Measurements from ENCODE around the gene RGS9. TPM values are rescaled to one million over a fixed set of nuclear protein-coding genes. Genes with fewer than 3 reads are reported as not detected.
"Not testable (repeated sequence)": the region's sequence is repeated elsewhere in the genome, so short reads cannot be mapped to it uniquely, and the experiment has no call there.

Gene RGS9
- total RNA-seq, 2 experiments from 2014 or later, result 1.2 to 1.6 TPM

DNA sequence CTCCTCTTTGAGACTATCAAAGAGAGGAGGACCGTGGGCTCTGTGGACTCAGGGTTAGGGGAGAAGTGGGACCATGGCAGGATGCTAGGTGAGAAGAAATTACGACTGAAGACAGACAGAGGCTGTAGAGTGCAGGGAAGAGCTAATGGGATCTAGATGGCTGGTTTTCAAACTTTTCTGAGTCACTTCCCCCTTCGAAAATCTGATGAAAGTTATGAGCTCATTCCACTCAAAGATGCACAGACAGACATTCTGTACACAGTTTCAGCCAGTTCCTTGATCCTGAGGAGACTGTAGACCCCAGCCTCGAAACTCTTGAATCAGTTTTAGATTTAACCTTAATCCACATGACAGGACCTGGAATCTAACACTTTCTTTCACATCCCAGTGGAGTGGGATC lies 40.7 kb downstream of the RGS9 start:
- Mint-ChIP-seq H3K27me3 (ENCODE audit: low read depth) (no peaks in the 10 kb centered on the region), H3K9me3 (no peaks in the 10 kb centered on the region), H3K4me3 (no peak overlapping the region), H3K27ac (no peak overlapping the region), H3K4me1 (ENCODE audit: low read depth) (peaks cover 32% of the 10 kb centered on the region), H3K36me3 (ENCODE audit: low read depth) (no peaks in the 10 kb centered on the region)
- intact Hi-C loops (cut with micrococcal nuclease), result no loop called here
- CTCF ChIA-PET, result interaction anchor here (1.2 kb wide), 1 partner anchor 41 kb away, joined by 4 read pairs; the partner anchor contains the start of gene RGS9
- no peak for DNase-seq

DNA sequence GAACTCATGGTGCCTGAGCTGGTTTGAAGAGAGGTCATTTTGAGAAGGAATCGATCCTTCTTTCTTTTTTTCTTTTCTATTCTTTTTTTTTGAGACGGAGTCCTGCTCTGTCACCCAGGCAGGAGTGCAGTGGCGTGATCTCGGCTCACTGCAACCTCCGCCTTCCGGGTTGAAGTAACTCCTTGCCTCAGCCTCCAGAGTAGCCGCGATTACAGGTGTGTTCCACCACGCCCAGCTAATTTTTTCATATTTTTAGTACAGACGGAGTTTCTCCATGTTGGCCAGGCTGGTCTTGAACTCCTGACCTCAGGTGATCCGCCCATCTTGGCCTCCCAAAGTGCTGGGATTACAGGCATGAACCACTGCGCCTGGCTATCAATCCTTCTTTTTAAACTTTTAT lies 43.1 kb downstream of the RGS9 start:
- H3K4me1 Mint-ChIP-seq (ENCODE audit: low read depth), result peaks cover 32% of the 10 kb centered on the region
- H3K36me3 Mint-ChIP-seq (ENCODE audit: low read depth); H3K4me3 Mint-ChIP-seq; H3K9me3 Mint-ChIP-seq; DNase-seq; H3K27me3 Mint-ChIP-seq (ENCODE audit: low read depth); intact Hi-C loops (cut with micrococcal nuclease); H3K27ac Mint-ChIP-seq: not testable (repeated sequence)
- CTCF ChIA-PET, result interaction anchor here (1.4 kb wide), 1 partner anchor 18 kb away, joined by 3 read pairs; no protein-coding TSS in a partner anchor

DNA sequence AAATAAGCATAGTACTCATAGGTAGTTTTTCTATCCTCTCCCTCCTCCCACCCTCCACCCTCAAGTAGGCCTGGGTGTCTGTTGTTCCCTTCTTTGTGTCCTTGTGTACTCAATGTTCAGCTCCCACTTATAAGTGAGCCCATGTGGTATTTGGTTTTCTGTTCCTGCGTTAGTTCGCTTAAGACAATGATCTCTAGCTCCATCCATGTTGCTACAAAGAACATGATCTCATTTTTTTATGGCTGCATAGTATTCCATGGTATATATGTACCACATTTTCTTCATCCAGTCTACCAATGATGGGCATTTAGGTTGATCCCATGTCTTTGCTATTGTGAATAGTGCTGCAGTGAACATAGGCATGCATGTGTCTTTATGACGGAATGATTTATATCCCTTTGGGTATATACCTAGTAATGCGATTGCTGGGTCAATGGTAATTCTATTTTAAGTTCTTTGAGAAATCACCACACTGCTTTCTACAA lies 43.6 kb downstream of the RGS9 start:
- not testable (repeated sequence) for H3K4me3 Mint-ChIP-seq; H3K36me3 Mint-ChIP-seq (ENCODE audit: low read depth); H3K27ac Mint-ChIP-seq; DNase-seq; H3K9me3 Mint-ChIP-seq; H3K27me3 Mint-ChIP-seq (ENCODE audit: low read depth)
- intact Hi-C loops (cut with micrococcal nuclease), result loop anchor here (1.0 kb wide), 2 partner anchors 16 to 57 kb away; no protein-coding TSS in a partner anchor
- CTCF ChIA-PET, result interaction anchor here (1.1 kb wide), 1 partner anchor 17 kb away, joined by 3 read pairs; no protein-coding TSS in a partner anchor
- peaks cover 32% of the 10 kb centered on the region for H3K4me1 Mint-ChIP-seq (ENCODE audit: low read depth)

DNA sequence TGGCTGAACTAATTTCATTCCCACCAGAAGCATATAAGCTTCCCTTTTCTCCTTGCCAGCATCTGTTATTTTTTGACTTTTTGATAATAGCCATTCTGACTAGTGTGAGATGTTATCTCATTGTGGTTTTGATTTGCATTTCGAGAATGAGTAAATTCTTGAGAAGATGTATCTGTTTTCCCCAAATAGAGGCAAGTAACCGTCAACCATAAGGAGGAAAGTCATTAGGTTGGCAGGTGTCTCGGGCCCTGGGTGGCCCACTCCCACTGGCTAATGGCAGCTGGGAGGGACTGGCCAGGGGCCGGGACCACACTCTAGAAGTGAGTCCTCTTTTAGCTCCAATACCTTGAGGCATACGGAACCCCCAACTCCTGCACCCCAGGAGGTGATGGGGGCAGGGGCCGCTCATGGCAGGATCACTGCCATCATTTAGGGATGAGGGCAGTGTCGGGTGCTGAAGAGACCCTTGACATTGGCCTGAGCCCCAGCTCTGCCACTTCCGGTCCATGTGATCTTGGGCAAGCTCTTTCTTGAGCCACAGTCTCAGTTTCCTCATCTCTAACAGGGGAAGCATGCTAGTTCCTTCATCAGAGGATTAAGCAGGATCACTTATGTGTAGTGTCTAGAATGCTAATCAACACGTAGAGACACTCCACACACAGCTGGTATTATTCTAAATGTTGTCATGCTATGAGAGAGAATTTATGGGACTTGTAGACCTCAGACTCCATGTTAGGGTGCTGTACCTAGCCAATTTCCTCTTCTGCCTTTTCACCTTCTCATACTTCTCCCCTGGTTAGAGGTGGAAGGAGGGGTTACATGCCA lies 44.3 kb downstream of the RGS9 start:
- CTCF ChIA-PET, result interaction anchor here (0.6 to 1.1 kb wide), 2 partner anchors 17 to 796 kb away, joined by 3 read pairs; no protein-coding TSS in a partner anchor
- H3K27ac Mint-ChIP-seq, result peak overlapping the region; percentile 50
- H3K4me1 Mint-ChIP-seq (ENCODE audit: low read depth), result peaks cover 32% of the 10 kb centered on the region
- H3K27me3 Mint-ChIP-seq (ENCODE audit: low read depth), result no peaks in the 10 kb centered on the region
- no peak overlapping the region for H3K4me3 Mint-ChIP-seq
- intact Hi-C loops (cut with micrococcal nuclease), result loop anchor here (1.0 kb wide), 2 partner anchors 17 to 58 kb away; no protein-coding TSS in a partner anchor
- H3K9me3 Mint-ChIP-seq, result no peaks in the 10 kb centered on the region
- DNase-seq, result peak; percentile 56
- no peaks in the 10 kb centered on the region for H3K36me3 Mint-ChIP-seq (ENCODE audit: low read depth)

DNA sequence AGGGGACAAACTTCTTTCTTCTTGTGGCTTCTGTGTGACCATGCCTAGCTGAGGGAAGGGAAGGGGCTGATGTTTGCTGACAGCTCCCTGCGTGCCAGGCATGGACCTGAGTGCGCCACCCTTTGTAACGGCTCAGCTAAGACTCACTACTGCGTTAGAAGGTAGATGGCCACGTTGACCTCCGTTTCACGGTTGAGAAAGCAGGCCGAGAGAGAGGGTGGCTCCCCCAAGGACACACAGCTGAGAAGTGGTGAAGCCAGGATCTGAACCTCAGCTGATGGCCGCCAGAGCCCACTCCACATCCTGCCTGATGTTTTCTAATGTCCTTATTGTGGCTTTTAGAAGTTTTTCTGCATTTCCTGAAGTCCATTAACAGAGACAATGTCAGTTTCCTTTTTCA lies 45.1 kb downstream of the RGS9 start:
- intact Hi-C loops (cut with micrococcal nuclease), result no loop called here
- Mint-ChIP-seq H3K36me3 (ENCODE audit: low read depth) (no peaks in the 10 kb centered on the region), H3K27me3 (ENCODE audit: low read depth) (no peaks in the 10 kb centered on the region), H3K4me1 (ENCODE audit: low read depth) (peaks cover 32% of the 10 kb centered on the region), H3K27ac (no peak overlapping the region), H3K9me3 (no peaks in the 10 kb centered on the region), H3K4me3 (no peak overlapping the region)
- CTCF ChIA-PET, result interaction anchor here (0.6 to 1.0 kb wide), 2 partner anchors 15 to 795 kb away, joined by 3 to 4 read pairs; no protein-coding TSS in a partner anchor
- DNase-seq, result no peak

DNA sequence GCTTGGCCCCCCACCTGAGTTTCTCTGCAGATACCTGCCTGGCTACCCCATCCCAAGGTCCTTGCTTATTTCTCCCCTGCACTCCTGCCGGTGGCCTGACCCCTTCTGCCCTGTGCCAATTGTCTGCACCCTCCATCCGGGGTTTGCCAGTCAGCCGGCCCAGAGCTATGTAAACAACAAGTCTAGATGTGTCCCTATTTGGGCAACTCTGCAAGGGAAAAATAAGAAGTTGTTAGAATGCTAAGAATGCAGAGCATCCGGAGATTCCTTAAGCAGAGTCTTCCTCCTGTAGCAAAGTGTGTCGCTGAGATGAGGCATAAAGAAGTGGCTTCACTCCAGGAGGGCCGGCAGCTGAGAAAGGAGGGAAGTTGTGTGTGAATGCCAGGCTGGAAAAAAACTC lies 46.6 kb downstream of the RGS9 start:
- Mint-ChIP-seq H3K36me3 (ENCODE audit: low read depth) (no peaks in the 10 kb centered on the region), H3K4me1 (ENCODE audit: low read depth) (peaks cover 28% of the 10 kb centered on the region), H3K27ac (no peak overlapping the region), H3K4me3 (no peak overlapping the region), H3K27me3 (ENCODE audit: low read depth) (no peaks in the 10 kb centered on the region), H3K9me3 (no peaks in the 10 kb centered on the region)
- CTCF ChIA-PET, result no interaction called here
- no peak for DNase-seq
- intact Hi-C loops (cut with micrococcal nuclease), result no loop called here

DNA sequence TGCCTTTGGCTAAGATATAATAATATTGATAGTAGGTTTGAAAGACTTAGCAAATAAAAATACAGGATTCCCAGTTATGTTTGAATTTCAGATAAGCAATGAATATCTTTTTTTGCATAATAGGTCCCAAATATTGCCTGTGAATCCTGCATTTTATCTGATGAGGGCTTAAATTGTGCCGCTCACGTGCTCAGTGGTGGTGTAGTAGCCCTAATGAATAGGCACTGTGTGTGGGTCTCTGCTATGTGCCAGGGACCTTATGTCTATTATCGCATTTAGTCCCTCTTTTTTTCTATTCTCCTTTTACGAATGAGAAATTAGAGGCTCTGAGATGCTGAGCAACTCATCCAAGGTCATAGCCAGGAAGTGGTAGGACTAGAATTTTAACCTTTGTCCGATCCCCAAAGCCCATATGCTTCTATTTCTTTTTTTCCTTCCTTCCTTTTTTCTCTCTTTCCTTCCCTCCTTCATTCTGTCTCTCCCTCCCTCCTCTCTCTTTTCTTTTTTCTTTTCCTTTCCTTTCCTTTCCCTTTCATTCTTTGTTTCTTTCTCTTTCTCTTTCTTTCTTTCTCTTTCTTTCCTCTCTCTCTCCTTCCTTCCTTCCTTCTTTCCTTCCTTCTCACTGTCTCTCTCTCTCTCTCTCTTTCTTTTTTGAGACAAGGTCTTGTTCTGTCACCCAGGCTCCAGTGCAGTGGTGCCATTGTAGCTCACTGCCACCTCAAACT lies 47.2 kb downstream of the RGS9 start:
- DNase-seq, result no peak
- intact Hi-C loops (cut with micrococcal nuclease), result no loop called here
- Mint-ChIP-seq H3K27me3 (ENCODE audit: low read depth) (no peaks in the 10 kb centered on the region), H3K36me3 (ENCODE audit: low read depth) (no peaks in the 10 kb centered on the region), H3K4me3 (no peak overlapping the region), H3K27ac (no peak overlapping the region), H3K9me3 (no peaks in the 10 kb centered on the region), H3K4me1 (ENCODE audit: low read depth) (peaks cover 26% of the 10 kb centered on the region)
- CTCF ChIA-PET, result no interaction called here

DNA sequence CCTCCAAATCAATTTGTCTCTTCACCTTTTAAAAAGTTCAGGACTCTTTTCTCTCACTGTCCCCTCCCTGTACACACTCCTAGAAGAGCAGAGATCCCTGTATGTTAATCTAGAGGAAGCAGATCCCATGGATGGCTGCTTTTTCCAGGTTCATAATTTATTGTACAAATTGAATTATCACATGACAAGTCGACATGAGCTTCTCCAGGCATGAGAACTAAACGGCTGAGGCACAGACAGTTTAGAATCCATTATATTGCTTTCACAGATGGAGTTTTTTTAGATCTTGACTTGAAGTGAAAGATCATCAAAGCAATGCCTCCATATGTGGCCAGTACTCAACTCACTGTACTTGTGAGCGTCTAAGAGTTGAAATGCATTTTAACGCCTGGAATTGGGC lies 47.9 kb downstream of the RGS9 start:
- Mint-ChIP-seq H3K4me3 (no peak overlapping the region), H3K27ac (no peak overlapping the region), H3K36me3 (ENCODE audit: low read depth) (no peaks in the 10 kb centered on the region), H3K27me3 (ENCODE audit: low read depth) (peaks cover 2% of the 10 kb centered on the region), H3K4me1 (ENCODE audit: low read depth) (peaks cover 21% of the 10 kb centered on the region), H3K9me3 (no peaks in the 10 kb centered on the region)
- no peak for DNase-seq
- CTCF ChIA-PET, result no interaction called here
- intact Hi-C loops (cut with micrococcal nuclease), result no loop called here

DNA sequence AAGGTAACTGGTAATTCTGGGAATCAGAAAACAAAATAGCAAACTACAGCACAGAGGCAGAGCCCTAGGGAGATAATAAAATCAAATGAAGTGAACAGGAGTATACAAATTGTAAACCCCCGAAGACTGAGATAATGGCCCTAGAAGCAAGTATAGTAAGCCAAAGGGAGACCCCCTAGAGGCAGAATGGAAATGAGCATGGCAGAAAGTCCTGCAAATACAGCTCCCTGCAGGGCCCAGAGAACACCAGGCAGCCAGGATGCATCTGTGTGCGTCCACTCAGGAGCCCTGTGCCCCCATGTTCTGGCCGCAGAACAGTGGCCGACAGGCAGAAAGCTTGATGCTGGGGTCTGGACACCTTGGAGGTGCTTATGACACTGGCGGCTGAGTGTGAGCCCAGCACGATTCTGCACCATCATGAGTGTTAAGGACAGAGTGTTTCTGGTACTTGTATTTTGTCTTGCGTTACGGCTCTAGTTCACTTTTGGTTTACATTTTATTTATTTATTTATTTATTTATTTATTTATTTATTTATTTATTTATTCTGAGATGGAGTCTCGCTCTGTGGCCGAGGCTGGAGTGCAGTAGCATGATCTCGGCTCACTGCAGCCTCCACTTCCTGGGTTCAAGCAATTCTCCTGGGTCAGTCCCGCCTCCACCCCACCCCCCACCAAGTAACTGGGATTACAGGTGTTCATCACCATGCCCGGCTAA lies 48.7 kb downstream of the RGS9 start:
- CTCF ChIA-PET, result interaction anchor here (0.7 to 1.0 kb wide), 2 partner anchors 12 to 85 kb away, joined by 3 read pairs; no protein-coding TSS in a partner anchor
- H3K4me3 Mint-ChIP-seq, result no peak overlapping the region
- H3K4me1 Mint-ChIP-seq (ENCODE audit: low read depth), result peaks cover 13% of the 10 kb centered on the region
- DNase-seq, result no peak
- peaks cover 2% of the 10 kb centered on the region for H3K27me3 Mint-ChIP-seq (ENCODE audit: low read depth)
- no peaks in the 10 kb centered on the region for H3K36me3 Mint-ChIP-seq (ENCODE audit: low read depth)
- H3K9me3 Mint-ChIP-seq, result no peaks in the 10 kb centered on the region
- intact Hi-C loops (cut with micrococcal nuclease), result no loop called here
- H3K27ac Mint-ChIP-seq, result no peak overlapping the region

DNA sequence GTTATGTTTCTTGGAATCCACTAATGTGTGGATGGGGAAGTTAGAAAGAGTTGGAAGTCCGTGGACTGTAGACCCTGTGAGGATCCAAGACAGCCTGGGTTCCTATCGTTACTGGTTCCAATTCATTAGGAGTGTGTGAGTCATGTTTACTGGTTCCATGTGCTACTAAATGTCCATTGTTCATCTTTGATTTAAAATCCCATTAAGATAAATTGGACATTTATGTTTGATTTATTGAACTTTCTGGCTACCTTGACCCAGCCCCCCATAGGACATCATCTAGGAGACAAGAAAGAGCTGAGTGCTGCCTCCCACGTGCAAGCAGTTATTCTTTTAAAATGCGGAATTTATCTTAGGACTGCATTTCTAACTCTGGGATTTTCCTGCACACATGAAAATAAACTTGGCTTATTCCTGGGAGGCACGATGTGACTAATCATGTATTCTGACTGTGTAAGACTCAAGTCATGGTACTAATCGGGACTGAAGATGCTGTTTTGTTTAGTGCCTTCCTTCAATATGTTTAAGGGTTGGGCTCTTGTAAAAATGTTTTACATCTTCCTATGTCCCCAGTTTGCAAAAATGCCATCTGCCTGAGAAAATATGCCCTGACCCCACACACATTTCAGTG lies 53.4 kb downstream of the RGS9 start:
- H3K27me3 Mint-ChIP-seq (ENCODE audit: low read depth), result peaks cover 2% of the 10 kb centered on the region
- H3K4me3 Mint-ChIP-seq, result no peak overlapping the region
- intact Hi-C loops (cut with micrococcal nuclease), result no loop called here
- H3K36me3 Mint-ChIP-seq (ENCODE audit: low read depth), result no peaks in the 10 kb centered on the region
- H3K4me1 Mint-ChIP-seq (ENCODE audit: low read depth), result peaks cover 15% of the 10 kb centered on the region
- no peaks in the 10 kb centered on the region for H3K9me3 Mint-ChIP-seq
- H3K27ac Mint-ChIP-seq, result no peak overlapping the region
- CTCF ChIA-PET, result no interaction called here
- no peak for DNase-seq

DNA sequence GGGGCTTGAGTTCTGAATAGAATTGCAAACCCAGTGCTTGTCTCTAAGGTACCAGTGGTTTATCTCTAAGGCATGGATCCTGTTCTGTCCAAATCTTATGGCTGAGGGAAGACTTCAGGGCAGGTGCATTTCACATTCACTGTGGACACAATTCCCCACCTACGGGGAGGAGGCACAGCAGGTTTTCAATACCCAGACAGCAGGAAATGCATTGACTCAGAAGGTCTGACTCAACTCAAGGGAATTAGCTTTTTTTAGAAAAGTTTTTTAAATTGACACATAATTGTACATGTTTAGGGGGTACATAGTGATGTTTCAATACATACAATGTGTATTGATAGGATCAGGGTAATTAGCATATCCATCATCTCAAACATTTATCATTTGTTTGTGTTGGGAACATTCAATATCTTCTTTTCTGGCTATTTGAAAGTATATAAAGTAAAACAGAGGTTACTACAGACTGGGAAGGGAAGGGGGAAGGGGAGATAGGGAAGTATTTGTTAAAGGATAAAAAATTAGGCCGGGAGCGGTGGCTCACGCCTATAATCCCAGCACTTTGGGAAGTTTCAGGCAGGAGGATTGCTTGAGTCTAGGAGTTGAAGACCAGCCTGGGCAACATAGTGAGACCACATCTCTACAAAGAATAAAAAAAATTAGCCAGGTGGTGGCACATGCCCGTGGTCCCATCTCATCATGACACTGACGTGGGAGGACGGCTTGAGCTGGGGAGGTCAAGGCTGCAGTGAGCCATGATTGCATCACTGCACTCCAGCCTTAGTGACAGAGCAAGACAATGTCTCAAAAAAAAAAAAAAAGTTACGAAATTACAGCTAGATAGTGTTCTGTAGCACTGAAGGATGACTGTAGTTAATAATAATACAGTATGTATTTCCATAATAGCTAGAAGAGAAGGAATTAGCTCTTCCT lies 54.9 kb downstream of the RGS9 start:
- CTCF ChIA-PET, result interaction anchor here (0.6 to 0.7 kb wide), 2 partner anchors 231 to 254 kb away, joined by 3 to 5 read pairs; no protein-coding TSS in a partner anchor
- no peaks in the 10 kb centered on the region for H3K36me3 Mint-ChIP-seq (ENCODE audit: low read depth)
- peaks cover 17% of the 10 kb centered on the region for H3K4me1 Mint-ChIP-seq (ENCODE audit: low read depth)
- intact Hi-C loops (cut with micrococcal nuclease), result no loop called here
- DNase-seq, result peak; percentile 24
- H3K27ac Mint-ChIP-seq, result no peak overlapping the region
- H3K9me3 Mint-ChIP-seq, result no peaks in the 10 kb centered on the region
- H3K4me3 Mint-ChIP-seq, result no peak overlapping the region
- peaks cover 2% of the 10 kb centered on the region for H3K27me3 Mint-ChIP-seq (ENCODE audit: low read depth)

Data from activated naive CD4-positive, alpha-beta T cell treated with anti-CD3 and anti-CD28 coated beads for 36 hours (primary cell).